ENCODE measurements around the gene ANKRD9.

ANKRD9 gene

GRCh38 chr14:102510616-102511520 lies 1.3 kb upstream of the ANKRD9 start:
- no peak for DNase-seq

GRCh38 chr14:102508774-102509745 lies 516 bp downstream of the ANKRD9 start:
- no peak for DNase-seq

DNA sequence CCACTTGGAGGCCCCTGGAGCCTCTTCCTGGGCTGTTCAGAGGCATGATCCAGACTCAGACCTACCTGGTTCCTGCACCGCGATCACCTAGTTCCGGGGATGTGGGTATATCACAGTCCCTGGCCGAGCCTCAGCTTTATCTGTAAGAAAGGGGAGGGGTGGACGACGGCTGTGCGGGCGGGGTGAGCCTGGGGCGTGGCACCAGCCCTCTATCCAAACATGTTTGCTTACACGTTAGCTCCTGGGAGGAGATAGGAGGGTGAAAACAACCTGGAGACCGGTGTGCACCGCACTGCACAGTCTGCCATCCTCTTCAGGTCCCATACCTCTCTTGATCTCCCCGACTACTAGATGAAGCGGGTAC lies 1.2 kb downstream of the ANKRD9 start:
- DNase-seq, result no peak

- no peak for DNase-seq
Measured at GRCh38 chr14:102507857-102508312, 1.7 kb downstream of the ANKRD9 start.

DNA sequence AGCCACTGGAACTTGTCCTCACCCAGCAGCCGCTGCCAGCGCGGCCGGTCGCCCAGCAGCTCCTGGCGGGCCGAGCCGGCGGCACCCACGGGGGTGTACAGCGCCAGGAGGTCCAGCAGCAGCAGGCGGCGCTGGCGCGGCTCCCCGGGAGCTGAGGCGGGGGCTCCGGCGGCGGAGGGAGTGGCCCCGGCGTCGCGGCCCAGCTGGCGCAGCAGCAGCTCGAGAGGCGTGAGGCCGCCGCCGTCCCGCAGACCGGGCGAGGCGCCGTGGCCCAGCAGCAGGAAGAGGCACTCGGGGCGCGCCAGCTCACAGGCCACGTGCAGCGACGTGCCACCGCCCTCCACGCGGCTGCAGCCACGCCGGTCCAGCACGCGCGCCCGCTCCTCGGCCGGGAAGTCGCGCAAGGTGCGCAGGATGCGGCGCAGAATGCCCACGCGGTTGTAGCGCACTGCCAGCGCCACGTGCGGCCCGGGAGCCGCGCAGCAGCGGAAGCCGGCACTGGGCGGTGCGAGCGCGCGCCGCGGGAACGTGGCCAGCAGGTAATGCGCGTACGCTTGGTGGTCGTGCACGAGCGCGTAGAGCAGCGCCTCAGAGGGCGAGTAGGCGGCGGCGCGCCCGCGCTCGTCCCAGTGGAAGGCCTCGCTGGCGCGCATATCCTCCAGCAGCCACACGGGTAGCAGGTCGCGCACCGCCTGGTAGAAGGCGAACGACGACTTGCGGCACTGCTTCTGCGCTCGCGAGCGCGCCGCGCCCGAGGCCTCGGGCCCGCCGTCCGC lies 2.3 kb downstream of the ANKRD9 start:
- DNase-seq, result no peak

DNA sequence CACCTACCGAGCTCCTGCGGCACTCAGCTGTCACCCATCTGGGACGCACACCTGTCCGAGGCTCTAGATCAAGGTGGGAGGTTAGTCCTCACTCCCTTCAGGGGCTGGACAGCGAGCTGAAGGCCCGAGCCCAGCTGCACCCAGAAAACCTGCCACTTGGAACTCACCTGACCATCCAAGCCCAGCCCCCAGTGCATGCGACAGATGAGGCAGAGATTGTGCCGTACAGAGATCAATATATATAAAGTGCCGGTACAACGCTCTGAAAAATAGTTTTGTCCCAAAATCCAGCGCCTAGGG lies 3.0 kb downstream of the ANKRD9 start:
- DNase-seq, result no peak

- DNase-seq, result no peak
Measured at GRCh38 chr14:102505775-102506625, 3.6 kb downstream of the ANKRD9 start.

DNA sequence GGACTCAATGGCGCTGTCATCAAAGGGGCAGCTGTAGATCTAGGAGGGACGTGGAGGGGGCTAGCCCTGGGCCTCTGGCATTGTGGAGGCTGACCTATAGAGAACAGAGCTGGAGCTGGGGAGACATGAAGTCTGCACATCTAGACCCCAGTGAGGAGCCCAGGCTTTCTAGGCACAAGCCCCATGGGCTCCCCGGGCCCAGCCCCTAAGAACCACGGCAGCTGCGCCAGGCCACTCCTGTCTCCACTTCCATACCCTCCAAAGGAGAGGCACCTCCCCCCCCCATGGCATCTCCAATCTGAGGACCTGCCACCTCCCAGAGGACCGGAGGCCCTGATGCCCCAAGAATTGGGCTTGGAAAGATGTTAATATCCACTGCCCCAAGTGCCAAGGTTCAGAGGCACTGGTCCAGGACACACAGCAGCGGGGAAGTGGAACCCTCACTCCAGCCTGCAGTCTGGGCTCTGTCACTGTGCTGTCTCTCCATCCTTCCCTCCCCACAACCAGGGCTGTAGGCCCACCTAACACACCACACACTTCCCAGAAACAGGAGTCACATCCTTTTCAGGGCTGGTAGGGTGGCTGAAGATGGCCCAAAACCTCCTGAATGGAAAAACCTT lies 4.5 kb downstream of the ANKRD9 start:
- no peak for DNase-seq

- DNase-seq, result no peak
Measured at GRCh38 chr14:102504328-102504999, 5.1 kb downstream of the ANKRD9 start.

- no peak for DNase-seq
Measured at GRCh38 chr14:102503641-102504327, 5.8 kb downstream of the ANKRD9 start.

DNA sequence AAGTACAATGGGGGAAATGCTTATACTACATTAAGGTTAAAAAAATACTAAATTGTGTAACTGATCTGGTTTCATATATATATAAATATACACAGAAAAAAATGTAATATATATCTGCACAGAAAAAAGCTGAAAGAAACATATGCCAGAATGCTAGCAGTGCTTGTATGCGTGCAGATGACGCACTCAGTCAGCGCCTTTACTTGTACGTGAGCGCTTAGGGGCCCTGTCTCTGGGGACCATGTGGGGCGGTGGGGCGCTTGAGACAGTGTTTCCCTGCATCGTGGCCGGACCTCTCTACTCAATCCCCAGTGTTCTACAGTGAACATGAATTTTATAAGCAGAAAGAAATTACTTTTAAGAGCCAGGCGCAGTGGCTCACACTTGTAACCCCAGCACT lies 7.0 kb downstream of the ANKRD9 start:
- DNase-seq, result no peak

GRCh38 chr14:102501751-102502315 lies 7.7 kb downstream of the ANKRD9 start:
- DNase-seq, result no peak

- DNase-seq, result no peak
Measured at GRCh38 chr14:102500713-102501112, 8.9 kb downstream of the ANKRD9 start.

GRCh38 chr14:102500158-102500662 lies 9.4 kb downstream of the ANKRD9 start:
- no peak for DNase-seq

GRCh38 chr14:102499401-102500157 lies 10.0 kb downstream of the ANKRD9 start:
- no peak for DNase-seq

DNA sequence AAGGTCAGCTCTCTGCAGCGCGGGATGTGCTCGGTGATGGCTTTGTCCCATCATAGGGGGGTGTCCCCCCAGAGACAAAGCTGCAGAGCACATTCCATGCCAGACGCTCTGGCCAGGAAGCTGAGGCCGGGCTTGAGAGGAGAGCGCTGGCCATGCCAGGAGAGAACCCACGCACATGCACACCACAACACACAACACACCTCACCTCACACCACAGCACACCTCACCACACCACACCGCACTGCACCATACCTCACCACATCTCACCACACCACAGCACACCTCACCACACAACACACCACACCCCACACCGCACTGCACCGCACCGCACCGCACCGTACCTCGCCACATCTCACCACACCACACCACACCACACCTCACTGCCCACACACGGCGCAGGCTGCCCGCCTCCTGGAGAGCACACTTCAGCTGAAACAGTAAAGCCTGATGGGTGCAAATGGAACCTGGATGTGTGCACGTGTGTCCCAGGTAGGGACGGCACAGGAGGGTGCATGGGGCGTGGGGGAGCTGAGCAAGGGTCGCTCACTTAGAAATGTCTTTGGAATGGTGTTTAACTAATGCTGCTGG lies 10.8 kb downstream of the ANKRD9 start:
- no peak for DNase-seq

DNA sequence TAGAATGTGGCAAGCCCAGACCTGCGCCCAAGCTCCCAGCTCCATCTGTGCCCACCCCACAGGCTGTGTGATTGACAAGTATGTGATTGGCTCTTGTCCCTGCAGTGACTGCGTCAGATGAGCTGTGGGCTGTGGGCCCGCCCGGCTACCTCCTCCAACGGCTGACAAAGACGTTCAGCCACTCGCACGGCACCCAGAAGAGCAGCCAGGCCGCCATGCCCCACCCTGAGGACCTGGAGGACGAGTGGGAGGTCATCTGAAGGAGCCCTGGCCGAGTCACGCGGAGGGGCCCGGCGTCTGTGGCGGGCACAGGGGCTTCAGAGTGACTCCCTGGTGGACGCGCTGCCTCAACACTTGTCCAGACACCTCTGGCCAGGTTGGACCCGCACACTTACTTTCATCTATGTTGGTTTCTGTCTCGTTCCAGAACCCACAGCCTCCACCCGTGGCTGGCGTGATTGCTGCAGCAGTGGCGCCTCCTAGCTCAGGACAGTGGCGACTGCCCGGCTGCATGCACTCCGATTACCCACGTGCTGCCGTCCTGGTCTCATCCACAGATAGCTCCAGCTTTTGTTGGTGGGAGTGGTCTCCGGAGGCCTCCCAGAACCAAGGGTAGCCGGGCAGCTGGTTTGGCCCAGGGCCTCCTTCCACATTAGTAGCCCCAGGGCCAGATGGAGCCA lies 11.4 kb downstream of the ANKRD9 start:
- DNase-seq, result no peak

Data from NCI-H524 treated with DMSO at 0.1 percent for 48 hours (cell line).